Measurements from ENCODE around the gene TSC2.
A peak's percentile ranks its signal among the peaks of the same experiment; 100 is the strongest.

Gene TSC2

GRCh38 chr16:2039274-2040031, 8.3 kb upstream of the TSC2 start:
- H4K8ac ChIP-seq (ENCODE audit: low read depth, low read length) = no peak overlapping the region
- no peak overlapping the region for H3K4ac ChIP-seq (ENCODE audit: low read length)
- peaks cover 4 to 19% of the 10 kb centered on the region in 2 donors for H3K4me1 ChIP-seq (ENCODE audit: control insufficient read depth in 2 of 2, insufficient read depth in 1 of 2, low read depth in 1 of 2, low read length in 2 of 2)
- no CpG with 5 or more reads among the region's 29 CpGs for WGBS, 2 donors (ENCODE audit: extremely low coverage in 2 of 2, insufficient read length in 2 of 2, insufficient replicate concordance in 1 of 2)
- H2BK15ac ChIP-seq (ENCODE audit: low read length) = peak overlapping the region; percentile 37
- H3K14ac ChIP-seq (ENCODE audit: low read length) = no peak overlapping the region
- H2BK120ac ChIP-seq (ENCODE audit: low read depth, low read length) = no peak overlapping the region
- peak overlapping the region; percentile 46 for H2BK12ac ChIP-seq (ENCODE audit: low read length)
- no peak overlapping the region for H3K27ac ChIP-seq (replicated peaks; ENCODE audit: low read length)
- H2BK5ac ChIP-seq (ENCODE audit: low read length) = no peak overlapping the region
- no peak for DNase-seq (ENCODE audit: low spot score)
- no peaks in the 10 kb centered on the region for H3K9me3 ChIP-seq (replicated peaks in 1 of 2; ENCODE audit: control insufficient read depth in 2 of 2, insufficient read depth in 1 of 2, low read depth in 1 of 2, low read length in 2 of 2)
- H3K27me3 ChIP-seq (ENCODE audit: control insufficient read depth in 3 of 3, insufficient read depth in 3 of 3, low read depth in 1 of 3, low read length in 3 of 3) = no peaks in the 10 kb centered on the region
- no peak overlapping the region for H3K18ac ChIP-seq (ENCODE audit: low read length)
- peak overlapping the region; percentile 63 for H3K9ac ChIP-seq (ENCODE audit: low read depth, low read length, poor library complexity)
- H3K23ac ChIP-seq (ENCODE audit: low read depth, low read length, poor library complexity) = peak overlapping the region; percentile 85
- no peak overlapping the region for H3K4me2 ChIP-seq (ENCODE audit: insufficient read depth, low read length, poor library complexity, severe bottlenecking)
- H3K79me1 ChIP-seq (ENCODE audit: low read depth, low read length) = peaks cover 5% of the 10 kb centered on the region
- H4K91ac ChIP-seq (ENCODE audit: low read depth, low read length, poor library complexity) = no peak overlapping the region
- H2AK5ac ChIP-seq (ENCODE audit: low read depth, low read length) = no peak overlapping the region
- H3K36me3 ChIP-seq (replicated peaks in 1 of 2; ENCODE audit: control insufficient read depth in 2 of 2, insufficient read depth in 2 of 2, low read length in 2 of 2) = peaks cover 0 to 6% of the 10 kb centered on the region in 2 donors
- H2AFZ ChIP-seq (ENCODE audit: low read length) = no peak overlapping the region
- no peak overlapping the region for H3K4me3 ChIP-seq (ENCODE audit: low read length in 2 of 2)

- peak overlapping the region; percentile 43 for H3K23ac ChIP-seq (ENCODE audit: low read depth, low read length, poor library complexity)
- no peak overlapping the region for H3K14ac ChIP-seq (ENCODE audit: low read length)
- peak overlapping the region; percentile 22 for H2BK12ac ChIP-seq (ENCODE audit: low read length)
- no peak overlapping the region for H2BK120ac ChIP-seq (ENCODE audit: low read depth, low read length)
- peak overlapping the region; percentile 44 for H3K9ac ChIP-seq (ENCODE audit: low read depth, low read length, poor library complexity)
- H3K4me3 ChIP-seq (ENCODE audit: low read length in 2 of 2) = no peak overlapping the region
- H3K36me3 ChIP-seq (replicated peaks in 1 of 2; ENCODE audit: control insufficient read depth in 2 of 2, insufficient read depth in 2 of 2, low read length in 2 of 2) = peaks cover 0 to 8% of the 10 kb centered on the region in 2 donors
- H3K9me3 ChIP-seq (replicated peaks in 1 of 2; ENCODE audit: control insufficient read depth in 2 of 2, insufficient read depth in 1 of 2, low read depth in 1 of 2, low read length in 2 of 2) = no peaks in the 10 kb centered on the region
- H3K27me3 ChIP-seq (ENCODE audit: control insufficient read depth in 3 of 3, insufficient read depth in 3 of 3, low read depth in 1 of 3, low read length in 3 of 3) = no peaks in the 10 kb centered on the region
- peaks cover 4% of the 10 kb centered on the region for H3K79me1 ChIP-seq (ENCODE audit: low read depth, low read length)
- DNase-seq (ENCODE audit: low spot score) = no peak
- peak overlapping the region; percentile 28 for H3K18ac ChIP-seq (ENCODE audit: low read length)
- H2BK15ac ChIP-seq (ENCODE audit: low read length) = no peak overlapping the region
- H3K4ac ChIP-seq (ENCODE audit: low read length) = peak overlapping the region; percentile 53
- peaks cover 4 to 19% of the 10 kb centered on the region in 2 donors for H3K4me1 ChIP-seq (ENCODE audit: control insufficient read depth in 2 of 2, insufficient read depth in 1 of 2, low read depth in 1 of 2, low read length in 2 of 2)
- H3K4me2 ChIP-seq (ENCODE audit: insufficient read depth, low read length, poor library complexity, severe bottlenecking) = no peak overlapping the region
- H2AFZ ChIP-seq (ENCODE audit: low read length) = no peak overlapping the region
- no peak overlapping the region for H3K27ac ChIP-seq (replicated peaks; ENCODE audit: low read length)
- no peak overlapping the region for H2BK5ac ChIP-seq (ENCODE audit: low read length)
- H4K8ac ChIP-seq (ENCODE audit: low read depth, low read length) = no peak overlapping the region
- H4K91ac ChIP-seq (ENCODE audit: low read depth, low read length, poor library complexity) = no peak overlapping the region
- no CpG with 5 or more reads among the region's 24 CpGs for WGBS, 2 donors (ENCODE audit: extremely low coverage in 2 of 2, insufficient read length in 2 of 2, insufficient replicate concordance in 1 of 2)
- H2AK5ac ChIP-seq (ENCODE audit: low read depth, low read length) = no peak overlapping the region
Observed at GRCh38 chr16:2040041-2040786, 7.6 kb upstream of the TSC2 start.

- no peaks in the 10 kb centered on the region for H3K27me3 ChIP-seq (ENCODE audit: control insufficient read depth in 3 of 3, insufficient read depth in 3 of 3, low read depth in 1 of 3, low read length in 3 of 3)
- H2AFZ ChIP-seq (ENCODE audit: low read length) = no peak overlapping the region
- peaks cover 2% of the 10 kb centered on the region for H3K79me1 ChIP-seq (ENCODE audit: low read depth, low read length)
- no peak overlapping the region for H3K4me3 ChIP-seq (ENCODE audit: low read length in 2 of 2)
- H2AK5ac ChIP-seq (ENCODE audit: low read depth, low read length) = no peak overlapping the region
- no CpG with 5 or more reads among the region's 20 CpGs for WGBS, 2 donors (ENCODE audit: extremely low coverage in 2 of 2, insufficient read length in 2 of 2, insufficient replicate concordance in 1 of 2)
- no peaks in the 10 kb centered on the region for H3K9me3 ChIP-seq (replicated peaks in 1 of 2; ENCODE audit: control insufficient read depth in 2 of 2, insufficient read depth in 1 of 2, low read depth in 1 of 2, low read length in 2 of 2)
- no peak overlapping the region for H3K14ac ChIP-seq (ENCODE audit: low read length)
- H3K4ac ChIP-seq (ENCODE audit: low read length) = no peak overlapping the region
- no peak overlapping the region for H3K4me2 ChIP-seq (ENCODE audit: insufficient read depth, low read length, poor library complexity, severe bottlenecking)
- no peak overlapping the region for H2BK5ac ChIP-seq (ENCODE audit: low read length)
- H2BK15ac ChIP-seq (ENCODE audit: low read length) = no peak overlapping the region
- no peak overlapping the region for H4K91ac ChIP-seq (ENCODE audit: low read depth, low read length, poor library complexity)
- H4K8ac ChIP-seq (ENCODE audit: low read depth, low read length) = no peak overlapping the region
- DNase-seq (ENCODE audit: low spot score) = no peak
- H3K9ac ChIP-seq (ENCODE audit: low read depth, low read length, poor library complexity) = no peak overlapping the region
- H3K4me1 ChIP-seq (ENCODE audit: control insufficient read depth in 2 of 2, insufficient read depth in 1 of 2, low read depth in 1 of 2, low read length in 2 of 2) = peaks cover 0 to 12% of the 10 kb centered on the region in 2 donors
- no peak overlapping the region for H2BK120ac ChIP-seq (ENCODE audit: low read depth, low read length)
- H3K27ac ChIP-seq (replicated peaks; ENCODE audit: low read length) = no peak overlapping the region
- H3K18ac ChIP-seq (ENCODE audit: low read length) = peak overlapping the region; percentile 28
- peaks cover 0 to 11% of the 10 kb centered on the region in 2 donors for H3K36me3 ChIP-seq (replicated peaks in 1 of 2; ENCODE audit: control insufficient read depth in 2 of 2, insufficient read depth in 2 of 2, low read length in 2 of 2)
- no peak overlapping the region for H3K23ac ChIP-seq (ENCODE audit: low read depth, low read length, poor library complexity)
- peak overlapping the region; percentile 10 for H2BK12ac ChIP-seq (ENCODE audit: low read length)
Observed at GRCh38 chr16:2040787-2041522, 6.8 kb upstream of the TSC2 start.
